GM12878 (cell line): ENCODE results near the gene ANK2. TPM values are rescaled to one million over a fixed set of nuclear protein-coding genes. Genes with fewer than 3 reads are reported as not detected.

Source experiments
- ATAC-seq: fragments of 200-7000 bp; cut with Tn5 transposase; 3 replicates; pipeline ENCODE4 v1.9.1; 2020; ENCODE audit warnings: mild to moderate bottlenecking, moderate library complexity
- BruUV-seq: library from RNA; stranded (reverse); fragments of 400-500 nt; replicated peaks from 2 replicates; lab custom pipeline; 2021; lab: Mats Ljungman, UMichigan
- CTCF ChIA-PET: fragments of 300-600 bp; sonication (Branson Sonifier 250); formaldehyde crosslinking; extraction: SDS; loops from one replicate; lab custom pipeline; 2021; ENCODE audit warnings: inconsistent platforms; lab: Yijun Ruan, JAX
- POLR2A ChIA-PET: fragments of 350-600 bp; formaldehyde crosslinking; extraction: SDS; loops from one replicate; lab custom pipeline; 2021; ENCODE audit warnings: inconsistent platforms; lab: Charles Lee
- RAD21 ChIA-PET: fragments of 300-600 bp; sonication (Branson Sonifier 250); formaldehyde crosslinking; loops from one replicate; lab custom pipeline; 2023; ENCODE audit warnings: antibody characterized with exemption; ENCODE audit not compliant: unreplicated experiment; lab: Charles Lee
- SMC1A ChIA-PET: fragments of 300-600 bp; sonication (Branson Sonifier 250); formaldehyde crosslinking; loops from one replicate; lab custom pipeline; 2023; ENCODE audit not compliant: unreplicated experiment, uncharacterized antibody; lab: Charles Lee
- DNase-seq: peaks from one replicate; pipeline ENCODE4 v3.0.0-alpha.2; 2011; ENCODE audit warnings: low read depth, low spot score
- FAIRE-seq: peaks from 3 replicates; lab custom pipeline; 2011; peaks lifted over from hg19 to GRCh38; lab: Jason Lieb, UNC
- H2AFZ ChIP-seq: 2 replicates; pipeline ENCODE4 v1.6.0; 2011; ENCODE audit warnings: low read depth, low read length, control low read depth; ENCODE audit not compliant: control insufficient read depth
- H3K27ac ChIP-seq: 2 replicates; pipeline ENCODE4 v1.5.1; 2011; ENCODE audit warnings: control low read depth; ENCODE audit not compliant: control insufficient read depth, insufficient read depth
- H3K27me3 ChIP-seq, 2 experiments: replicated peaks in 1 of 2; 2 replicates each; pipeline versions ENCODE4 v1.6.0 to v1.6.1; 2011; ENCODE audit warnings: low read length in 1 of 2; ENCODE audit not compliant: control insufficient read depth in 2 of 2, insufficient read depth in 2 of 2
- H3K36me3 ChIP-seq, 2 experiments: 2 replicates each; pipeline ENCODE4 v1.5.1; 2011; ENCODE audit warnings: low read length in 1 of 2; ENCODE audit not compliant: control insufficient read depth in 2 of 2, insufficient read depth in 2 of 2
- H3K4me1 ChIP-seq: 2 replicates; pipeline ENCODE4 v1.6.1; 2011; ENCODE audit warnings: mild to moderate bottlenecking, low read length, moderate library complexity, mixed read lengths; ENCODE audit not compliant: control insufficient read depth, insufficient read depth
- H3K4me2 ChIP-seq: 2 replicates; pipeline ENCODE4 v1.6.0; 2011; ENCODE audit warnings: control low read depth; ENCODE audit not compliant: control insufficient read depth, insufficient read depth
- H3K4me3 ChIP-seq: fragments of 200-600 bp; sonication (generic); 2 replicates; pipeline ENCODE4 v1.5.1; 2016
- H3K79me2 ChIP-seq: 2 replicates; pipeline ENCODE4 v1.6.0; 2011; ENCODE audit warnings: low read length; ENCODE audit not compliant: control insufficient read depth, insufficient read depth
- H3K9ac ChIP-seq: 2 replicates; pipeline ENCODE4 v1.8.0; 2011; ENCODE audit warnings: low read length, control low read depth, mixed read lengths; ENCODE audit not compliant: control insufficient read depth, insufficient read depth
- H3K9me3 ChIP-seq: replicated peaks from 3 replicates; pipeline ENCODE4 v1.5.1; 2011; ENCODE audit warnings: mild to moderate bottlenecking, low read length; ENCODE audit not compliant: control insufficient read depth, insufficient read depth
- H4K20me1 ChIP-seq: 2 replicates; pipeline ENCODE4 v1.6.0; 2011; ENCODE audit not compliant: control insufficient read depth, insufficient read depth
- ATF7 ChIP-seq: fragments of 450-650 bp; IDR thresholded peaks from 2 replicates; pipeline ENCODE4 v1.6.1; 2016; ENCODE audit warnings: low read depth, mild to moderate bottlenecking
- E2F4 ChIP-seq: IDR thresholded peaks from 2 replicates; pipeline ENCODE4 v1.6.1; 2012; ENCODE audit warnings: low read depth, low read length, improper control_type of control experiment
- E4F1 ChIP-seq: fragments of 450-650 bp; IDR thresholded peaks from 2 replicates; pipeline ENCODE4 v1.6.1; 2018; ENCODE audit warnings: borderline replicate concordance, mild to moderate bottlenecking; ENCODE audit not compliant: partially characterized antibody
- ESRRA ChIP-seq: IDR thresholded peaks from 2 replicates; pipeline ENCODE4 v1.6.1; 2012; ENCODE audit warnings: mild to moderate bottlenecking, low read length, improper control_type of control experiment
- NR2C1 ChIP-seq: fragments of 450-650 bp; IDR thresholded peaks from 2 replicates; pipeline ENCODE4 v1.6.1; 2017; ENCODE audit warnings: antibody characterized with exemption, mild to moderate bottlenecking, moderate library complexity
- POLR2AphosphoS2 ChIP-seq: IDR thresholded peaks from 2 replicates; pipeline ENCODE4 v1.6.1; 2011; ENCODE audit warnings: low read depth, mild to moderate bottlenecking, low read length, improper control_type of control experiment, moderate library complexity
- ZBTB4 ChIP-seq: fragments of 450-650 bp; formaldehyde crosslinking; IDR thresholded peaks from 2 replicates; pipeline ENCODE4 v1.4.0; 2022; ENCODE audit warnings: mild to moderate bottlenecking, moderate library complexity
- ZNF207 ChIP-seq: fragments of 450-650 bp; IDR thresholded peaks from 2 replicates; pipeline ENCODE4 v1.6.1; 2014; ENCODE audit warnings: antibody characterized with exemption, mild to moderate bottlenecking, borderline replicate concordance
- WGBS: methylation state at CpG from one replicate; pipeline ENCODE4 v1.1.6; 2016; ENCODE audit warnings: low lambda C conversion rate; ENCODE audit not compliant: insufficient replicate concordance, insufficient coverage; ENCODE audit errors: missing lambda C conversion rate; 5-methylcytosine and 5-hydroxymethylcytosine counted together
- in situ Hi-C: fragments of 300-500 bp; cut with MboI; formaldehyde crosslinking; loops from 9 replicates; pipeline ENCODE4 v1.14.3; 2018; ENCODE audit warnings: mixed read lengths
- intact Hi-C: fragments of 100-400 bp; cut with micrococcal nuclease; formaldehyde crosslinking; loops from one replicate; pipeline ENCODE4 v1.14.2; 2022; ENCODE audit not compliant: unreplicated experiment
- polyA plus RNA-seq, 11 experiments: library from polyadenylated mRNA; depleted of rRNA in 4 of 11; unstranded in 6 of 11; stranded (reverse) in 5 of 11; fragments of >200 nt; fragmentation: Nextera tagmentation in 4 of 11; fragmentation: Illumina TruSeq in 1 of 11; extraction: Ambion mirVana in 4 of 11; extraction: Trizol in 1 of 11; gene quantifications; 1 replicate in 1 of 11; 2 replicates in 10 of 11; pipeline versions ENCODE4 v1.2.1 to v1.2.3, GENCODE V29; 2011 to 2016; ENCODE audit warnings: inconsistent platforms in 2 of 11, missing spikeins in 2 of 11, low read depth in 1 of 11
- total RNA-seq, 4 experiments: library from RNA; depleted of rRNA in 3 of 4; stranded (reverse); fragments of >200 nt in 3 of 4; fragmentation: Illumina TruSeq in 1 of 4; extraction: Trizol in 1 of 4; gene quantifications; 2 replicates each; pipeline versions ENCODE4 v1.2.1 to v1.2.3, GENCODE V29; 2013 to 2021

The ANK2 gene
- total and polyA plus RNA-seq, 10 of the 15 experiments (the other 5 are each of a cell fraction or from before 2014, with no cell fraction given): 1.6 to 13.0 (median 4.1) TPM

- Histone ChIP-seq H3K79me2 (no peaks in the 10 kb centered on the region), H3K27me3 (no peaks in the 10 kb centered on the region), H3K27ac (no peak overlapping the region), H3K9me3 (no peaks in the 10 kb centered on the region), H2AFZ (no peak overlapping the region), H4K20me1 (no peaks in the 10 kb centered on the region), H3K9ac (no peak overlapping the region), H3K4me3 (no peak overlapping the region), H3K4me2 (no peak overlapping the region), H3K4me1 (no peaks in the 10 kb centered on the region), H3K36me3 (no peaks in the 10 kb centered on the region)
- CTCF ChIA-PET: interaction anchor here (1.7 to 2.0 kb wide), 2 partner anchors 11 to 203 kb away, joined by 5 read pairs; no protein-coding TSS in a partner anchor
- FAIRE-seq (no peak), ATAC-seq (no peak), DNase-seq (no peak)
- intact Hi-C loops: no loop called here
- RAD21 ChIA-PET: no interaction called here
- BruUV-seq: no TSS peak
- 62% methylated on average over 1 of the region's 1 CpG for WGBS
- SMC1A ChIA-PET: interaction anchor here (0.8 to 1.6 kb wide), 4 partner anchors 10 to 203 kb away, joined by 3 to 5 read pairs (median 4); no protein-coding TSS in a partner anchor
- in situ Hi-C loops: no loop called here
- TF ChIP-seq E4F1 (no peak), ZNF207 (no peak), E2F4 (no peak), ZBTB4 (CRISPR knock-in tag) (no peak), NR2C1 (no peak), ESRRA (no peak), POLR2AphosphoS2 (no peak), ATF7 (no peak)
- POLR2A ChIA-PET: no interaction called here
Observed at GRCh38 chr4:113154281-113154680, 104.8 kb downstream of the ANK2 start.
